HCT116 (cell line): Measurements from ENCODE around the gene C5AR1. TPM values are rescaled to one million over a fixed set of nuclear protein-coding genes. Genes with fewer than 3 reads are reported as not detected.

Source experiments
- ATAC-seq: fragments of 200-7000 bp; cut with Tn5 transposase; 2 replicates; pipeline ENCODE4 v1.9.1; 2020; ENCODE audit warnings: mild to moderate bottlenecking, moderate library complexity
- BruUV-seq: library from RNA; stranded (reverse); fragments of 400-500 nt; replicated peaks from 2 replicates; lab custom pipeline; 2021; lab: Mats Ljungman, UMichigan
- CTCF ChIA-PET: fragments of 300-600 bp; sonication (Branson Sonifier 250); formaldehyde crosslinking; loops from one replicate; lab custom pipeline; 2021; ENCODE audit warnings: antibody characterized with exemption; lab: Charles Lee
- POLR2A ChIA-PET: fragments of 300-600, 350-600 bp; sonication (Branson Sonifier 250); formaldehyde crosslinking; loops from one replicate; lab custom pipeline; 2021; ENCODE audit warnings: antibody characterized with exemption; lab: Charles Lee
- RAD21 ChIA-PET, 2 experiments: fragments of 300-600 bp; sonication (Branson Sonifier 250); formaldehyde crosslinking; loops; one replicate each; lab custom pipeline; 2023; ENCODE audit warnings: low total read pairs in 2 of 2; ENCODE audit not compliant: uncharacterized antibody in 2 of 2, unreplicated experiment in 2 of 2, low non-redundant PET in 1 of 2; lab: Charles Lee
- DNase-seq: peaks from one replicate; pipeline ENCODE4 v3.0.0-alpha.2; 2010; ENCODE audit warnings: low read depth, low spot score
- H2AFZ ChIP-seq: fragments of 200-600 bp; shearing (Covaris generic), sonication (generic); 2 replicates; pipeline ENCODE4 v1.6.1; 2017; ENCODE audit warnings: low read depth, mixed run types, mixed read lengths, antibody characterized with exemption, low read length; ENCODE audit not compliant: poor library complexity, severe bottlenecking
- H3K27ac ChIP-seq: 2 replicates; pipeline ENCODE4 v1.5.1; 2012; ENCODE audit warnings: low read depth, low read length
- H3K27me3 ChIP-seq: fragments of 200-600 bp; sonication (generic); 2 replicates; pipeline ENCODE4 v1.6.1; 2016; ENCODE audit warnings: mixed run types, low read length, mixed read lengths; ENCODE audit not compliant: insufficient read depth
- H3K36me3 ChIP-seq, 2 experiments: fragments of 200-500 bp in 1 of 2; fragments of 200-600 bp in 1 of 2; sonication (Bioruptor generic) in 1 of 2; sonication (generic) in 1 of 2; 2 replicates each; pipeline versions ENCODE4 v1.5.1 to v1.6.1; 2014 to 2016; ENCODE audit warnings: low read length in 2 of 2, inconsistent platforms in 1 of 2, mixed read lengths in 1 of 2, mixed run types in 1 of 2; ENCODE audit not compliant: insufficient read depth in 2 of 2, control insufficient read depth in 1 of 2
- H3K4me1 ChIP-seq, 2 experiments: fragments of 200-600 bp in 1 of 2; sonication (generic) in 1 of 2; 2 replicates each; pipeline versions ENCODE4 v1.5.1 to v1.6.1; 2012 to 2017; ENCODE audit warnings: low read length in 2 of 2, inconsistent platforms in 1 of 2, mild to moderate bottlenecking in 1 of 2, mixed read lengths in 1 of 2, mixed run types in 1 of 2, moderate library complexity in 1 of 2; ENCODE audit not compliant: insufficient read depth in 2 of 2, control insufficient read depth in 1 of 2
- H3K4me2 ChIP-seq: fragments of 200-600 bp; sonication (generic); 2 replicates; pipeline ENCODE4 v1.6.1; 2017; ENCODE audit warnings: mixed run types, low read length, mixed read lengths
- H3K4me3 ChIP-seq, 2 experiments: fragments of 200-600 bp in 1 of 2; sonication (generic) in 1 of 2; replicated peaks in 1 of 2; 2 replicates each; pipeline ENCODE4 v1.5.1; 2011 to 2016; ENCODE audit warnings: low read length in 2 of 2, control low read depth in 1 of 2, low read depth in 1 of 2, mild to moderate bottlenecking in 1 of 2, mixed read lengths in 1 of 2, mixed run types in 1 of 2
- H3K79me2 ChIP-seq: fragments of 200-600 bp; sonication (generic); 2 replicates; pipeline ENCODE4 v1.6.1; 2017; ENCODE audit warnings: mild to moderate bottlenecking, mixed run types, low read length, moderate library complexity, mixed read lengths; ENCODE audit not compliant: insufficient read depth
- H3K9ac ChIP-seq: fragments of 200-600 bp; sonication (generic); 2 replicates; pipeline ENCODE4 v1.6.1; 2016; ENCODE audit warnings: low read length, mixed read lengths
- H3K9me2 ChIP-seq: fragments of 200-600 bp; sonication (generic), shearing (Covaris generic); 2 replicates; pipeline ENCODE4 v1.6.1; 2017; ENCODE audit warnings: mixed run types, mild to moderate bottlenecking, moderate library complexity; ENCODE audit not compliant: insufficient read depth
- H3K9me3 ChIP-seq, 2 experiments: fragments of 200-500 bp in 1 of 2; fragments of 200-600 bp in 1 of 2; sonication (Bioruptor generic) in 1 of 2; sonication (generic) in 1 of 2; 2 replicates each; pipeline ENCODE4 v1.6.1; 2014 to 2017; ENCODE audit warnings: low read length in 2 of 2, mixed read lengths in 2 of 2, inconsistent platforms in 1 of 2, low read depth in 1 of 2, mild to moderate bottlenecking in 1 of 2, mixed run types in 1 of 2, moderate library complexity in 1 of 2; ENCODE audit not compliant: control insufficient read depth in 1 of 2, insufficient read depth in 1 of 2
- H4K20me1 ChIP-seq: fragments of 200-600 bp; sonication (generic), shearing (Covaris generic); 2 replicates; pipeline ENCODE4 v1.6.1; 2017; ENCODE audit warnings: mixed run types, mild to moderate bottlenecking, moderate library complexity; ENCODE audit not compliant: insufficient read depth
- ATF3 ChIP-seq: IDR thresholded peaks from 2 replicates; pipeline ENCODE4 v1.6.1; 2012
- EGR1 ChIP-seq: IDR thresholded peaks from 2 replicates; pipeline ENCODE4 v1.6.1; 2012; ENCODE audit warnings: low read depth
- EZH2phosphoT487 ChIP-seq: fragments of 200-600 bp; IDR thresholded peaks from 2 replicates; pipeline ENCODE4 v1.6.1; 2018; ENCODE audit warnings: antibody characterized with exemption, borderline replicate concordance
- FOSL1 ChIP-seq: IDR thresholded peaks from 2 replicates; pipeline ENCODE4 v1.6.1; 2012; ENCODE audit warnings: low read depth
- MAX ChIP-seq: IDR thresholded peaks from 2 replicates; pipeline ENCODE4 v1.6.1; 2012
- POLR2A ChIP-seq: IDR thresholded peaks from 2 replicates; pipeline ENCODE4 v1.7.0; 2011; ENCODE audit warnings: borderline replicate concordance; ENCODE audit not compliant: insufficient read depth, insufficient read length; ENCODE audit errors: extremely low read depth
- RAD21 ChIP-seq: IDR thresholded peaks from 2 replicates; pipeline ENCODE4 v1.6.1; 2012; ENCODE audit warnings: low read depth, mild to moderate bottlenecking
- REST ChIP-seq: IDR thresholded peaks from 2 replicates; pipeline ENCODE4 v1.6.1; 2012; ENCODE audit warnings: low read depth
- SP1 ChIP-seq: IDR thresholded peaks from 2 replicates; pipeline ENCODE4 v1.6.1; 2012; ENCODE audit warnings: low read depth
- SRF ChIP-seq: IDR thresholded peaks from 2 replicates; pipeline ENCODE4 v1.6.1; 2012; ENCODE audit warnings: low read depth
- ZBTB33 ChIP-seq: IDR thresholded peaks from 2 replicates; pipeline ENCODE4 v1.6.1; 2011; ENCODE audit warnings: mild to moderate bottlenecking, low read length, moderate library complexity; ENCODE audit not compliant: insufficient replicate concordance; ENCODE audit errors: extremely low read depth
- ZFX ChIP-seq: fragments of 450-650 bp; IDR thresholded peaks from 2 replicates; pipeline ENCODE4 v1.6.1; 2017
- ZNF274 ChIP-seq: fragments of 200-500 bp; sonication (Bioruptor generic); IDR thresholded peaks from 2 replicates; pipeline ENCODE4 v1.6.1; 2014; ENCODE audit warnings: mild to moderate bottlenecking, low read depth, low read length, inconsistent platforms
- intact Hi-C: fragments of 100-400 bp; cut with micrococcal nuclease; formaldehyde crosslinking; loops from 2 replicates; pipeline ENCODE4 v1.10.0; 2022
- total RNA-seq: library from RNA; stranded (reverse); gene quantifications from one replicate; pipeline ENCODE4 v1.2.1, GENCODE V29; 2021; ENCODE audit not compliant: unreplicated experiment

C5AR1 gene
- total RNA-seq, 1 experiment from 2014 or later, result 6.5 TPM

GRCh38 chr19:47341734-47342133 is 32.1 kb downstream of the C5AR1 start:
- Histone ChIP-seq H3K27me3 (no peaks in the 10 kb centered on the region), H3K27ac (no peak overlapping the region), H3K9ac (no peak overlapping the region), H3K4me2 (no peak overlapping the region), H3K9me3 (no peaks in the 10 kb centered on the region; a peak in 1 of 4 replicates)
- no peak for DNase-seq
- intact Hi-C loops, result no loop called here
- no peak for TF ChIP-seq ZNF274
- no peak for TF ChIP-seq EGR1
- no peak for TF ChIP-seq MAX
- no peak for TF ChIP-seq POLR2A
- TF ChIP-seq, all 23 proteins: peak for 0
- ChIA-PET POLR2A (no interaction called here), CTCF (no interaction called here), RAD21 (no interaction called here)
- Histone ChIP-seq H2AFZ (no peak overlapping the region), H3K36me3 (no peaks in the 10 kb centered on the region), H3K79me2 (no peaks in the 10 kb centered on the region), H3K4me1 (peaks cover under 1 to 5% of the 10 kb centered on the region in 2 experiments; a peak in 3 of 4 replicates), H3K4me3 (no peak overlapping the region), H3K9me2 (no peaks in the 10 kb centered on the region), H4K20me1 (no peaks in the 10 kb centered on the region)
- no TSS peak for BruUV-seq
- ATAC-seq, result no peak

- no peaks in the 10 kb centered on the region for H3K9me2 ChIP-seq
- no TSS peak for BruUV-seq
- H4K20me1 ChIP-seq, result no peaks in the 10 kb centered on the region
- intact Hi-C loops, result no loop called here
- no peak overlapping the region for H3K27ac ChIP-seq
- ChIA-PET RAD21 (no interaction called here), POLR2A (no interaction called here), CTCF (no interaction called here)
- no peak overlapping the region for H3K4me3 ChIP-seq
- 0 out of 4 replicates have a peak, but pooled peaks cover 0 to under 1% of the 10 kb centered on the region in 2 experiments for H3K4me1 ChIP-seq
- no peaks in the 10 kb centered on the region; a peak in 1 of 4 replicates for H3K9me3 ChIP-seq
- no peak for DNase-seq
- no peak overlapping the region for H3K4me2 ChIP-seq
- no peak overlapping the region for H3K9ac ChIP-seq
- no peaks in the 10 kb centered on the region for H3K36me3 ChIP-seq
- H2AFZ ChIP-seq, result no peak overlapping the region
- no peaks in the 10 kb centered on the region for H3K27me3 ChIP-seq
- ATAC-seq, result no peak
- no peaks in the 10 kb centered on the region for H3K79me2 ChIP-seq
- TF ChIP-seq ZFX (no peak), REST (no peak), ATF3 (no peak), EZH2phosphoT487 (no peak), ZNF274 (no peak), ZBTB33 (no peak), SP1 (no peak), RAD21 (no peak), SRF (no peak), FOSL1 (no peak), EGR1 (no peak), MAX (no peak)
These were observed 33.6 kb downstream of the C5AR1 start for GRCh38 chr19:47343194-47343802.
